Left hindlimb (tissue), 1 donor: Measurements from ENCODE around the gene HPD.
"Not testable (repeated sequence)": the region's sequence is repeated elsewhere in the genome, so short reads cannot be mapped to it uniquely, and the experiment has no call there.

Source experiments
- DNase-seq: peaks from one replicate; pipeline ENCODE4 v3.0.0-alpha.2; 2018

Gene HPD

DNA sequence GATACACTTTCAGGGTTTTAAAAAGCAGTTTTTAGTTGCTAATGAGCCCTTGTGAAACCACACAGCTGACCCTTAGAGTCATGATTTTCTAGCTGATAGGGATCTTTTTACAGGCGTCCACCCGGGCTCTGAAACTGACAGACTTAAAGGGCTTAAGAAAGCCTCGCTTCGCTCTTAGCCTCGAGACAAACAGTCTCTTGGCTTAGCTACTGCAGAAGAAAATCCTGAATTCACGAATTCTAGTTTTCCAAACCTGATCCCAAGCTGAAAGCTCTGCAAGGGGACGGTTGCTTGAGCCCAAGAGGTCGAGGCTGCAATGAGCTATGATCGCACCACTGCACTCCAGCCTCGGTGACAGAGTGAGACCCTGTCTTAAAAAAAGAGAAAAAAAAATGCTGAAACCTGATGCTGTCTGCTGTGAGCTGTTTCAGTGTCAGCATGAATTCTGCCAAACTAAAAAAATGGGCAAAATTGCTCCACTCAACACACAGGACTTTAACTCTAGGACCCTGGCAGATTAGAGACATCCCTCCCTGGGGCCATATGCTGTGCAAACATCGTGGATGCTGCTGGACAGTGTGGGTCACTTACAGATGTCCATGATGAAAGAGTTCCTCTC lies 3.1 kb upstream of the HPD start:
- DNase-seq: no peak

GRCh38 chr12:121860699-121861098 lies 2.0 kb upstream of the HPD start:
- DNase-seq: not testable (repeated sequence)

GRCh38 chr12:121860257-121860656 lies 1.6 kb upstream of the HPD start:
- DNase-seq: no peak

GRCh38 chr12:121858318-121858661 lies 369 bp downstream of the HPD start:
- DNase-seq: no peak

- DNase-seq: no peak
Observed at GRCh38 chr12:121857322-121858246, 1.1 kb downstream of the HPD start.

- DNase-seq: not testable (repeated sequence)
Observed at GRCh38 chr12:121852392-121852791, 6.3 kb downstream of the HPD start.

- no peak for DNase-seq
Observed at GRCh38 chr12:121849665-121850064, 9.0 kb downstream of the HPD start.

DNA sequence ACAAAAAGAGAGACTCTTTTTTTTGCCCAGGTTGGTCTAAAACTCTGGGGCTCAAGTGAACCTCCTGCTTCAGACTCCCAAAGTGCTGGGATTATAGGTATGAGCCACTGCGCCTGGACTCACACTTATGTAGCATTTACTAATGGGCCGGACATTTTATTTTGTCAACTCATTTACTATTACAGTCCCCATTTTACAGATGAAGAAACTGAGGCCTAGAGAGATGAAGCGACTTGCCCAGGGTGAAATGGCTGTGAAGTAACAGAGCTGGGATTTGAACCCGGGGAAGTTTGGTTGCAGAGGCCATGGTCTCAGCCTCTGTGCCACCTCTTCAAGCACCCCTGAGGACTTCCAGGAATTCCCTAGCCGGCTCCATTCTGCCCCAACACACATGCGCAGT lies 9.4 kb downstream of the HPD start:
- no peak for DNase-seq

DNA sequence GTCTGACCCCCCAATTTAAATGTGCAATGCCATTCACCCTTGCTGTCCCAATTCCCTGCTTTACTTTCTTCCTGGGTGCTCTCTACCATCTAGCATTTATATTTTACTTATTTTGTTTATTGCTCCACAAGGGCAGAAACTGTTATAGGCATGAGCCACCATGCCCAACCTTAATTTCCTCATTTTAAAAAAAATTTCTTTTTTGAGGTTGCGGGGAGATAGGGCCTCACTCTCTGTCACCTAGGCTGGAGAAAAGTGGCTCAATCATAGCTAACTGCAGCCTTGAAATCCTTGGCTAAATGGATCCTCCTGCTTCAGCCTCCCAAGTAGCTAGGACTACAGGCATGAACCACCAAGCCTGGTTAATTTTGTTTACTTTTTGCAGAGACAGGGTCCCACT lies 13.0 kb downstream of the HPD start:
- no peak for DNase-seq

DNA sequence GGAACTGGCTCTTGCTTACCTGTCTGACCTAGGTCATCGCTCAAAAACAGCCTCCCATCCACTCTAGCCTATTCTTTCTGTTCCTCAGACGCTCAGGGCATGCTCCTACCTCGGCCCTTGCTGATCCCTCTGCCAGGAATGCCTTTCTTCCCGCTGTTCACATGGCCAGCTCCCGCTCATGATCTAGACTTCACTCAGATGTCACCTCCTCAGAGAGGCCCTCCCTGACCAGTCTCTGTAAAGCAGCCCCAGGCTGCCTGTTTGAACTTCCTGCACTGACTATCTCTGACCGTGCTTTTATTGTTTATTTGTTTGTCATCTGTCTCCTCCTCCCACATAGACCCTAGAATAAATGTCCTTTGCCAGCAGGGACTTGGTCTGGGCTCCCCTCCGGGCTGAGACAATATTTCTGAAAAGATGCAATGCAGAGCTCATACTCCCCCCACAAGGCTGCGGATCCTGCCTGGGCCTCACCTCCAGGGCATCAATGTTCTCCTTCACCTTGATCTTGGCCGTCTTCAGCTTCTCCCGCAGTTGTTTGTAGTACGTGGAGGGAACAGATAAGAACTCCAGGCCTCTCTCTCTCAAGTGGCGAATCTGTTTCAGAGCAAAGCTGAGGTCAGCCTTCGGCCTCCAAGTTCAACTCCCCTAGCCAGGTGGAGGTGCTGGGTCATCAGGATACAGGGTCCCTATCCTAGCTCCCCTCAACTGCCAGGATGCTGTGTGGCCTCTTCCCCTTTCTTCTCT lies 15.2 kb downstream of the HPD start:
- no peak for DNase-seq

- no peak for DNase-seq
Observed at GRCh38 chr12:121839993-121840761, 18.5 kb downstream of the HPD start.

- peak; percentile 96 for DNase-seq
Observed at GRCh38 chr12:121839106-121839992, 19.3 kb downstream of the HPD start.

GRCh38 chr12:121838126-121838525 lies 20.5 kb downstream of the HPD start:
- no peak for DNase-seq

DNA sequence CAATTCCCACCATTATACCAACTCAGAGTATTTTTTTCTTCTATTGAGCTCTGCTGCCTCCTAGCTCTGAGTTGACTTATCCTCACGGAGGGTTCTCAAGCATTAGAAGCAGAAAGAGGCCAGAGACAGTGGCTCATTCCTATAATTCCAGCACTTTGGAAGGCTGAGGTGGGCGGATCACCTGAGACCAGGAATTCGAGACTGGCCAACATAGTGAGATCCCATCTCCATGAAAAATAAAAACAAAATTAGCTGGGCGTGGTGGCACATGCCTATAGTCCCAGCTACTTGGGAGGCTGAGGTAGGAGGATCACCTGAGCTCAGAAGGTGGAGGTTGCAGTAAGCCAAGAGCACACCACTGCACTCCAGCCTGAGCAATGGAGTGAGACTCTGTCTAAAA lies 21.0 kb downstream of the HPD start:
- no peak for DNase-seq

DNA sequence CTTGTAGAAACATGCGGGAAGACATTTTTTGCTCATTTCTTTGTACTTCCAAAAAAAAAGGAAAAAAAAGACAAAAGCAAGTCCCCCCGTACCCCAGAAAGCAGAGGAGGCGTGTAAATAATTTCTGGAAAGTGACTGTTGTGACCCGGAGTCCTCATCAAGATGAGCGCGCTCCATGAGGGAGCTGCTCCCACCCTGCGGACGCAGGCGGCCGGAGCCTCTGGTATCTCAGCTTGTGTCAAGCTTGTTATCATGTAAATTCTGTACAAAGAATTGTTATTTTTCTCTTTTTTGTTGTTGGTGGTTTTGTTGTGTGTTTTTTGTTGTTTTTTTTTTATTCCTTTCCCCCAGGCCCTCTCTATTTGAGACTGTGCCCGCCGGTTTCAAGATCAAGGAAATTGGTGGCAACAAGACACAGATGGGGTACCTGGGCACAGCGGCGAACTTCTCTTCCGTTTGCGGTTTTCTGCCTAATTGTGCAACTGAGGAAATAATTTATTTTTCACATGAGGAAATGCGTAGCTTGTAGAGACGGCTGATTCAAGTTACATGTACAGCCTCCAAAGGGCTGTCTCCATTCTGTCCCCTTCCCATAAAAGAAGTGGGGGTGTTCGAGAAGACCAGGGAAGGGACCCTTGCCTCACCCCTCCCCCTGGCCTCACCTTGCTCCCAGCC lies 27.0 kb downstream of the HPD start:
- DNase-seq: no peak

- no peak for DNase-seq
Observed at GRCh38 chr12:121830588-121831265, 27.9 kb downstream of the HPD start.

GRCh38 chr12:121830134-121830533 lies 28.5 kb downstream of the HPD start:
- no peak for DNase-seq

DNA sequence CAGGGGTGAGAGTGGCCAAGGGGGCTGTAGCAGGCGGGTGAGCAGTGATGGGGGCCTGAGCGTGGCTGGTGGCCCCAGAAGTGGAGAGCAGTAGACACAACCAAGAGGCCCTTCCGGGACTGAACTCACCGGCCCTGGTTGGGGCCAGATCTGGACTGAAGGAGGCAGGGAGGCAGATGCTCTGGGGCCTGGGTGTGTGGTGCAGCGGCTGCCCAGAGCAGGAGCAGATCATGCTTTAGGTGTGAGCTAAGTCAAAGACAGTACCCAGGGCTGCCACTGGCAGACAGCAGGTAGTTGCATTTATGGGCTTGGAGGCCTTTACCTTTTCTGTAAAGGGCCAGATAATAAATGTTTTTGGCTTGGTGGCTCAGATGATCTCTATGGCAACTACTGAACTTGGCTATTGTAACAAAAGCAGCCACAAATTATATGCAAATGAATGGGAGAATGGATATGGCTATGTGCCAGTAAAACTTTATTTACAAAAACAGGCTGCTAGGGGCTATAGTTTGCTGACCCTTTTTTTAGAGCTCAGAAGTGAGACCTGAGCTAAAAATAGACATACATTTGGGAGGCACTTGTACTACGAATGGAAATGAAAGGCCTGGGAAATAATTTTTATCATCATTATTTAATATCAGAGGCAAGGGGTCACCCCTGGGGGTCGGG lies 29.3 kb downstream of the HPD start:
- DNase-seq: no peak

GRCh38 chr12:121828826-121829225 lies 29.8 kb downstream of the HPD start:
- DNase-seq: no peak

- no peak for DNase-seq
Observed at GRCh38 chr12:121828306-121828705, 30.4 kb downstream of the HPD start.
